MM.1S (cell line): ENCODE measurements around the gene THBS3.

Experiments
- CTCF ChIP-seq: fragments of 300-600 bp; sonication (generic); IDR thresholded peaks from 2 replicates; pipeline ENCODE4 v1.5.1; 2016; ENCODE audit warnings: antibody characterized with exemption, low read length, mixed read lengths
- EZH2 ChIP-seq: fragments of 300-600 bp; sonication (generic); optimal IDR thresholded peaks from 2 replicates; pipeline ENCODE3; 2017; ENCODE audit warnings: low read depth, mild to moderate bottlenecking, antibody characterized with exemption, low read length, mixed read lengths

GRCh38 chr1:155170101-155170785 is 37.5 kb downstream of the THBS3 start:
- no peak for TF ChIP-seq CTCF
- TF ChIP-seq EZH2, result no peak
